Myocyte (in vitro differentiated cells): ENCODE data around the gene RNF175. TPM values are rescaled to one million over a fixed set of nuclear protein-coding genes. Genes with fewer than 3 reads are reported as not detected.
"Not testable (repeated sequence)": the region's sequence is repeated elsewhere in the genome, so short reads cannot be mapped to it uniquely, and the experiment has no call there.

Experiments used
- DNase-seq: peaks from one replicate; pipeline ENCODE4 v3.0.0-alpha.2; 2012; ENCODE audit warnings: low read depth
- total RNA-seq: library from RNA; depleted of rRNA; stranded (reverse); fragments of >200 nt; gene quantifications from 2 replicates; pipeline ENCODE4 v1.2.3, GENCODE V29; 2014

The RNF175 gene
- total RNA-seq, 1 donor from 2014 or later, result not detected

GRCh38 chr4:153684182-153684970, 75.4 kb downstream of the RNF175 start, which contains the start of gene TLR2:
Gene TLR2, plus strand, starts transcription at chr4:153684280. Its CDS starts 18,628 bp downstream, at chr4:153702908.
- DNase-seq, result no peak

- peak; percentile 4 for DNase-seq
Measured at GRCh38 chr4:153683763-153684181, 76.1 kb downstream of the RNF175 start.

- DNase-seq, result no peak
Measured at GRCh38 chr4:153679486-153679885, 80.3 kb downstream of the RNF175 start.

GRCh38 chr4:153676984-153677383, 82.8 kb downstream of the RNF175 start:
- peak; percentile 43 for DNase-seq

- no peak for DNase-seq
Measured at GRCh38 chr4:153676486-153676885, 83.3 kb downstream of the RNF175 start.

- DNase-seq, result no peak
Measured at GRCh38 chr4:153669838-153670237, 90.0 kb downstream of the RNF175 start.

GRCh38 chr4:153668647-153669046, 91.2 kb downstream of the RNF175 start:
- DNase-seq, result no peak

- not testable (repeated sequence) for DNase-seq
Measured at GRCh38 chr4:153666505-153666904, 93.3 kb downstream of the RNF175 start.

GRCh38 chr4:153663667-153664066, 96.2 kb downstream of the RNF175 start:
- no peak for DNase-seq

- no peak for DNase-seq
Measured at GRCh38 chr4:153661908-153662307, 97.9 kb downstream of the RNF175 start.

GRCh38 chr4:153661215-153661822, 98.5 kb downstream of the RNF175 start:
- DNase-seq, result no peak

Other genes with a start within 250 kb of the RNF175 start
- gene TLR2, start 75.7 kb downstream of the RNF175 start, total RNA-seq, result 0.47 TPM in 1 of 2 replicates, not detected in the other
- not detected in 2 replicates for gene SFRP2, start 29.1 kb upstream of the RNF175 start, total RNA-seq